GM12878 (cell line): ENCODE results near the gene DDIT4. TPM values are rescaled to one million over a fixed set of nuclear protein-coding genes. Genes with fewer than 3 reads are reported as not detected.

Experiments used
- ATAC-seq: fragments of 200-7000 bp; cut with Tn5 transposase; 3 replicates; pipeline ENCODE4 v1.9.1; 2020; ENCODE audit warnings: mild to moderate bottlenecking, moderate library complexity
- BruUV-seq: library from RNA; stranded (reverse); fragments of 400-500 nt; replicated peaks from 2 replicates; lab custom pipeline; 2021; lab: Mats Ljungman, UMichigan
- CTCF ChIA-PET: fragments of 300-600 bp; sonication (Branson Sonifier 250); formaldehyde crosslinking; extraction: SDS; loops from one replicate; lab custom pipeline; 2021; ENCODE audit warnings: inconsistent platforms; lab: Yijun Ruan, JAX
- POLR2A ChIA-PET: fragments of 350-600 bp; formaldehyde crosslinking; extraction: SDS; loops from one replicate; lab custom pipeline; 2021; ENCODE audit warnings: inconsistent platforms; lab: Charles Lee
- RAD21 ChIA-PET: fragments of 300-600 bp; sonication (Branson Sonifier 250); formaldehyde crosslinking; loops from one replicate; lab custom pipeline; 2023; ENCODE audit warnings: antibody characterized with exemption; ENCODE audit not compliant: unreplicated experiment; lab: Charles Lee
- SMC1A ChIA-PET: fragments of 300-600 bp; sonication (Branson Sonifier 250); formaldehyde crosslinking; loops from one replicate; lab custom pipeline; 2023; ENCODE audit not compliant: unreplicated experiment, uncharacterized antibody; lab: Charles Lee
- DNase-seq: peaks from one replicate; pipeline ENCODE4 v3.0.0-alpha.2; 2011; ENCODE audit warnings: low read depth, low spot score
- FAIRE-seq: peaks from 3 replicates; lab custom pipeline; 2011; peaks lifted over from hg19 to GRCh38; lab: Jason Lieb, UNC
- H2AFZ ChIP-seq: 2 replicates; pipeline ENCODE4 v1.6.0; 2011; ENCODE audit warnings: low read depth, low read length, control low read depth; ENCODE audit not compliant: control insufficient read depth
- H3K27ac ChIP-seq: 2 replicates; pipeline ENCODE4 v1.5.1; 2011; ENCODE audit warnings: control low read depth; ENCODE audit not compliant: control insufficient read depth, insufficient read depth
- H3K27me3 ChIP-seq, 2 experiments: replicated peaks in 1 of 2; 2 replicates each; pipeline versions ENCODE4 v1.6.0 to v1.6.1; 2011; ENCODE audit warnings: low read length in 1 of 2; ENCODE audit not compliant: control insufficient read depth in 2 of 2, insufficient read depth in 2 of 2
- H3K36me3 ChIP-seq, 2 experiments: 2 replicates each; pipeline ENCODE4 v1.5.1; 2011; ENCODE audit warnings: low read length in 1 of 2; ENCODE audit not compliant: control insufficient read depth in 2 of 2, insufficient read depth in 2 of 2
- H3K4me1 ChIP-seq: 2 replicates; pipeline ENCODE4 v1.6.1; 2011; ENCODE audit warnings: mild to moderate bottlenecking, low read length, moderate library complexity, mixed read lengths; ENCODE audit not compliant: control insufficient read depth, insufficient read depth
- H3K4me2 ChIP-seq: 2 replicates; pipeline ENCODE4 v1.6.0; 2011; ENCODE audit warnings: control low read depth; ENCODE audit not compliant: control insufficient read depth, insufficient read depth
- H3K4me3 ChIP-seq: fragments of 200-600 bp; sonication (generic); 2 replicates; pipeline ENCODE4 v1.5.1; 2016
- H3K79me2 ChIP-seq: 2 replicates; pipeline ENCODE4 v1.6.0; 2011; ENCODE audit warnings: low read length; ENCODE audit not compliant: control insufficient read depth, insufficient read depth
- H3K9ac ChIP-seq: 2 replicates; pipeline ENCODE4 v1.8.0; 2011; ENCODE audit warnings: low read length, control low read depth, mixed read lengths; ENCODE audit not compliant: control insufficient read depth, insufficient read depth
- H3K9me3 ChIP-seq: replicated peaks from 3 replicates; pipeline ENCODE4 v1.5.1; 2011; ENCODE audit warnings: mild to moderate bottlenecking, low read length; ENCODE audit not compliant: control insufficient read depth, insufficient read depth
- H4K20me1 ChIP-seq: 2 replicates; pipeline ENCODE4 v1.6.0; 2011; ENCODE audit not compliant: control insufficient read depth, insufficient read depth
- CHD4 ChIP-seq: fragments of 200-600 bp; sonication (generic); IDR thresholded peaks from 2 replicates; pipeline ENCODE4 v1.6.1; 2016; ENCODE audit warnings: mild to moderate bottlenecking
- IKZF1 ChIP-seq: fragments of 450-650 bp; conservative IDR thresholded peaks from 2 replicates; pipeline ENCODE4 v1.6.1; 2017; ENCODE audit warnings: antibody characterized with exemption, mild to moderate bottlenecking
- KLF5 ChIP-seq: fragments of 450-650 bp; IDR thresholded peaks from 2 replicates; pipeline ENCODE4 v1.6.1; 2014; ENCODE audit warnings: mild to moderate bottlenecking; ENCODE audit not compliant: partially characterized antibody
- MTA3 ChIP-seq: IDR thresholded peaks from 2 replicates; pipeline ENCODE4 v1.6.1; 2012; ENCODE audit warnings: low read length, inconsistent platforms, borderline replicate concordance
- NBN ChIP-seq: fragments of 450-650 bp; IDR thresholded peaks from 2 replicates; pipeline ENCODE4 v1.6.1; 2016
- STAT1 ChIP-seq: fragments of 450-650 bp; conservative IDR thresholded peaks from 2 replicates; pipeline ENCODE4 v1.6.1; 2014; ENCODE audit warnings: antibody characterized with exemption, mild to moderate bottlenecking
- WGBS: methylation state at CpG from one replicate; pipeline ENCODE4 v1.1.6; 2016; ENCODE audit warnings: low lambda C conversion rate; ENCODE audit not compliant: insufficient replicate concordance, insufficient coverage; ENCODE audit errors: missing lambda C conversion rate; 5-methylcytosine and 5-hydroxymethylcytosine counted together
- in situ Hi-C: fragments of 300-500 bp; cut with MboI; formaldehyde crosslinking; loops from 9 replicates; pipeline ENCODE4 v1.14.3; 2018; ENCODE audit warnings: mixed read lengths
- intact Hi-C: fragments of 100-400 bp; cut with micrococcal nuclease; formaldehyde crosslinking; loops from one replicate; pipeline ENCODE4 v1.14.2; 2022; ENCODE audit not compliant: unreplicated experiment
- polyA plus RNA-seq, 11 experiments: library from polyadenylated mRNA; depleted of rRNA in 4 of 11; unstranded in 6 of 11; stranded (reverse) in 5 of 11; fragments of >200 nt; fragmentation: Nextera tagmentation in 4 of 11; fragmentation: Illumina TruSeq in 1 of 11; extraction: Ambion mirVana in 4 of 11; extraction: Trizol in 1 of 11; gene quantifications; 1 replicate in 1 of 11; 2 replicates in 10 of 11; pipeline versions ENCODE4 v1.2.1 to v1.2.3, GENCODE V29; 2011 to 2016; ENCODE audit warnings: inconsistent platforms in 2 of 11, missing spikeins in 2 of 11, low read depth in 1 of 11
- total RNA-seq, 4 experiments: library from RNA; depleted of rRNA in 3 of 4; stranded (reverse); fragments of >200 nt in 3 of 4; fragmentation: Illumina TruSeq in 1 of 4; extraction: Trizol in 1 of 4; gene quantifications; 2 replicates each; pipeline versions ENCODE4 v1.2.1 to v1.2.3, GENCODE V29; 2013 to 2021
- TF ChIP-seq, protein P1 (sequence below): fragments of 450-650 bp; IDR thresholded peaks from 2 replicates; pipeline ENCODE4 v1.6.1; 2018; ENCODE audit warnings: mild to moderate bottlenecking, low read depth, moderate library complexity; ENCODE audit not compliant: partially characterized antibody
- TF ChIP-seq, protein P2 (sequence below): fragments of 450-650 bp; IDR thresholded peaks from 2 replicates; pipeline ENCODE4 v1.6.1; 2016; ENCODE audit warnings: mild to moderate bottlenecking
- TF ChIP-seq, protein P3 (sequence below): fragments of 150-350 bp; IDR thresholded peaks from 2 replicates; pipeline ENCODE4 v1.6.1; 2014; ENCODE audit warnings: mild to moderate bottlenecking, low read depth, low read length
- TF ChIP-seq, protein P4 (sequence below): IDR thresholded peaks from 2 replicates; pipeline ENCODE4 v1.6.1; 2011; ENCODE audit warnings: borderline replicate concordance, low read depth, mild to moderate bottlenecking, moderate library complexity, low read length; ENCODE audit not compliant: insufficient read depth, poor library complexity, severe bottlenecking
- TF ChIP-seq, protein P5 (sequence below): IDR thresholded peaks from 2 replicates; pipeline ENCODE4 v1.6.1; 2011; ENCODE audit warnings: low read depth, mild to moderate bottlenecking, low read length, moderate library complexity, borderline replicate concordance; ENCODE audit errors: extremely low read depth

DDIT4 gene
- total and polyA plus RNA-seq, 10 of the 15 experiments (the other 5 are each of a cell fraction or from before 2014, with no cell fraction given): 2.1 to 277 (median 183) TPM

DNA sequence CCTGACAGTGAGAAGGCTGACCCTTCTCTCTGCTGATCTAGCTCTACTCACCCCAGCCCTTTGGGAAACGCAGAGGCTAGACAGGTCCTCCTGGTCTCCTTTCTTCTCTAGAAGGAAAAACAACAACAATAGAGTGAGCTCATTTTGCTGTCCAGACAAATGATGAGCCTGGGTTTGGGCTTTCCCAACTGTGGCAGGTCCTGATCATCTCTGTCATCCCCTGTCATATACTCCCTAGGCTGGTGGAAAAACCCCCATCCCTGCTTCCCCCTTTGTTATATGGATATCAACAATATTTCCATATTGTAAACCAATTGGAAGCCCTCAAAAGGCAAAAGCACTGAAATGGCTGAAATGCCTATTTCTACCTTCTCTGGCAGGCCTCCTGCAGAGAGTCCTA is 9.2 kb upstream of the DDIT4 start:
- CTCF ChIA-PET: interaction anchor here (0.6 to 2.6 kb wide), 6 partner anchors 9 to 56 kb away, joined by 3 to 10 read pairs (median 4); partner anchors contain the start of gene DDIT4
- H3K79me2 ChIP-seq: peaks cover 2% of the 10 kb centered on the region
- RAD21 ChIA-PET: interaction anchor here (0.6 to 13.0 kb wide), 2 partner anchors 10 to 11 kb away, joined by 4 to 200 read pairs; partner anchors contain the start of gene DDIT4
- H4K20me1 ChIP-seq: no peaks in the 10 kb centered on the region
- no peak overlapping the region for H3K27ac ChIP-seq
- H3K27me3 ChIP-seq: no peaks in the 10 kb centered on the region
- no peak overlapping the region for H3K4me3 ChIP-seq
- FAIRE-seq (no peak), ATAC-seq (no peak), DNase-seq (no peak)
- no peak for TF ChIP-seq MTA3
- no peak for TF ChIP-seq NBN
- TF ChIP-seq STAT1: no peak
- TF ChIP-seq, protein P1, sequence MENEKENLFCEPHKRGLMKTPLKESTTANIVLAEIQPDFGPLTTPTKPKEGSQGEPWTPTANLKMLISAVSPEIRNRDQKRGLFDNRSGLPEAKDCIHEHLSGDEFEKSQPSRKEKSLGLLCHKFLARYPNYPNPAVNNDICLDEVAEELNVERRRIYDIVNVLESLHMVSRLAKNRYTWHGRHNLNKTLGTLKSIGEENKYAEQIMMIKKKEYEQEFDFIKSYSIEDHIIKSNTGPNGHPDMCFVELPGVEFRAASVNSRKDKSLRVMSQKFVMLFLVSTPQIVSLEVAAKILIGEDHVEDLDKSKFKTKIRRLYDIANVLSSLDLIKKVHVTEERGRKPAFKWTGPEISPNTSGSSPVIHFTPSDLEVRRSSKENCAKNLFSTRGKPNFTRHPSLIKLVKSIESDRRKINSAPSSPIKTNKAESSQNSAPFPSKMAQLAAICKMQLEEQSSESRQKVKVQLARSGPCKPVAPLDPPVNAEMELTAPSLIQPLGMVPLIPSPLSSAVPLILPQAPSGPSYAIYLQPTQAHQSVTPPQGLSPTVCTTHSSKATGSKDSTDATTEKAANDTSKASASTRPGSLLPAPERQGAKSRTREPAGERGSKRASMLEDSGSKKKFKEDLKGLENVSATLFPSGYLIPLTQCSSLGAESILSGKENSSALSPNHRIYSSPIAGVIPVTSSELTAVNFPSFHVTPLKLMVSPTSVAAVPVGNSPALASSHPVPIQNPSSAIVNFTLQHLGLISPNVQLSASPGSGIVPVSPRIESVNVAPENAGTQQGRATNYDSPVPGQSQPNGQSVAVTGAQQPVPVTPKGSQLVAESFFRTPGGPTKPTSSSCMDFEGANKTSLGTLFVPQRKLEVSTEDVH: no peak
- TF ChIP-seq CHD4: no peak
- TF ChIP-seq IKZF1: no peak
- TF ChIP-seq, protein P2, sequence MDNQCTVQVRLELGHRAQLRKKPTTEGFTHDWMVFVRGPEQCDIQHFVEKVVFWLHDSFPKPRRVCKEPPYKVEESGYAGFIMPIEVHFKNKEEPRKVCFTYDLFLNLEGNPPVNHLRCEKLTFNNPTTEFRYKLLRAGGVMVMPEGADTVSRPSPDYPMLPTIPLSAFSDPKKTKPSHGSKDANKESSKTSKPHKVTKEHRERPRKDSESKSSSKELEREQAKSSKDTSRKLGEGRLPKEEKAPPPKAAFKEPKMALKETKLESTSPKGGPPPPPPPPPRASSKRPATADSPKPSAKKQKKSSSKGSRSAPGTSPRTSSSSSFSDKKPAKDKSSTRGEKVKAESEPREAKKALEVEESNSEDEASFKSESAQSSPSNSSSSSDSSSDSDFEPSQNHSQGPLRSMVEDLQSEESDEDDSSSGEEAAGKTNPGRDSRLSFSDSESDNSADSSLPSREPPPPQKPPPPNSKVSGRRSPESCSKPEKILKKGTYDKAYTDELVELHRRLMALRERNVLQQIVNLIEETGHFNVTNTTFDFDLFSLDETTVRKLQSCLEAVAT: no peak
- TF ChIP-seq KLF5: no peak
- TF ChIP-seq, protein P3, sequence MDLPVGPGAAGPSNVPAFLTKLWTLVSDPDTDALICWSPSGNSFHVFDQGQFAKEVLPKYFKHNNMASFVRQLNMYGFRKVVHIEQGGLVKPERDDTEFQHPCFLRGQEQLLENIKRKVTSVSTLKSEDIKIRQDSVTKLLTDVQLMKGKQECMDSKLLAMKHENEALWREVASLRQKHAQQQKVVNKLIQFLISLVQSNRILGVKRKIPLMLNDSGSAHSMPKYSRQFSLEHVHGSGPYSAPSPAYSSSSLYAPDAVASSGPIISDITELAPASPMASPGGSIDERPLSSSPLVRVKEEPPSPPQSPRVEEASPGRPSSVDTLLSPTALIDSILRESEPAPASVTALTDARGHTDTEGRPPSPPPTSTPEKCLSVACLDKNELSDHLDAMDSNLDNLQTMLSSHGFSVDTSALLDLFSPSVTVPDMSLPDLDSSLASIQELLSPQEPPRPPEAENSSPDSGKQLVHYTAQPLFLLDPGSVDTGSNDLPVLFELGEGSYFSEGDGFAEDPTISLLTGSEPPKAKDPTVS: no peak
- TF ChIP-seq, protein P4, sequence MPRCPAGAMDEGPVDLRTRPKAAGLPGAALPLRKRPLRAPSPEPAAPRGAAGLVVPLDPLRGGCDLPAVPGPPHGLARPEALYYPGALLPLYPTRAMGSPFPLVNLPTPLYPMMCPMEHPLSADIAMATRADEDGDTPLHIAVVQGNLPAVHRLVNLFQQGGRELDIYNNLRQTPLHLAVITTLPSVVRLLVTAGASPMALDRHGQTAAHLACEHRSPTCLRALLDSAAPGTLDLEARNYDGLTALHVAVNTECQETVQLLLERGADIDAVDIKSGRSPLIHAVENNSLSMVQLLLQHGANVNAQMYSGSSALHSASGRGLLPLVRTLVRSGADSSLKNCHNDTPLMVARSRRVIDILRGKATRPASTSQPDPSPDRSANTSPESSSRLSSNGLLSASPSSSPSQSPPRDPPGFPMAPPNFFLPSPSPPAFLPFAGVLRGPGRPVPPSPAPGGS: no peak
- TF ChIP-seq, protein P5, sequence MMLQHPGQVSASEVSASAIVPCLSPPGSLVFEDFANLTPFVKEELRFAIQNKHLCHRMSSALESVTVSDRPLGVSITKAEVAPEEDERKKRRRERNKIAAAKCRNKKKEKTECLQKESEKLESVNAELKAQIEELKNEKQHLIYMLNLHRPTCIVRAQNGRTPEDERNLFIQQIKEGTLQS: no peak
- no peaks in the 10 kb centered on the region for H3K36me3 ChIP-seq
- POLR2A ChIA-PET: interaction anchor here (0.9 to 9.9 kb wide), 9 partner anchors 10 to 71 kb away, joined by 3 to 267 read pairs (median 5); partner anchors contain the start of gene DDIT4
- SMC1A ChIA-PET: interaction anchor here (1.0 to 21.0 kb wide), 5 partner anchors 10 to 68 kb away, joined by 3 to 275 read pairs (median 8); partner anchors contain the start of gene DDIT4
- in situ Hi-C loops (no loop called here), intact Hi-C loops (loop anchor here (5.0 kb wide), 1 partner anchor 47 kb away; the partner anchor contains the start of genes ANAPC16 and ASCC1)
- H3K4me1 ChIP-seq: peaks cover 36% of the 10 kb centered on the region
- no peak overlapping the region for H3K9ac ChIP-seq
- H3K4me2 ChIP-seq: no peak overlapping the region
- H2AFZ ChIP-seq: no peak overlapping the region
- BruUV-seq: no TSS peak
- H3K9me3 ChIP-seq: no peaks in the 10 kb centered on the region
- 100% methylated on average over 1 of the region's 1 CpG for WGBS
